Ishikawa (cell line): ENCODE measurements around the gene FPGS.

Experiments used
- RAD21 ChIP-seq: IDR thresholded peaks from 2 replicates; pipeline ENCODE4 v1.6.1; 2012; ENCODE audit warnings: low read depth
- REST ChIP-seq: IDR thresholded peaks from 2 replicates; pipeline ENCODE4 v1.6.1; 2012; ENCODE audit warnings: low read depth, mild to moderate bottlenecking

- TF ChIP-seq REST (no peak), RAD21 (no peak)
Observed at GRCh38 chr9:127771570-127772189, 31.0 kb upstream of the FPGS start.
